HepG2 (cell line): ENCODE data around the gene BAIAP2L1. TPM values are rescaled to one million over a fixed set of nuclear protein-coding genes. Genes with fewer than 3 reads are reported as not detected.

Experiments used
- ELF1 ChIP-seq: sonication (generic); formaldehyde crosslinking; IDR thresholded peaks from 2 replicates; pipeline ENCODE4 v1.4.0; 2020; ENCODE audit warnings: missing genetic modification reagents
- IKZF5 ChIP-seq: IDR thresholded peaks from 2 replicates; pipeline ENCODE4 v1.6.1; 2018; ENCODE audit warnings: missing genetic modification reagents, mild to moderate bottlenecking, missing compliant biosample characterization
- MNT ChIP-seq: fragments of 450-650 bp; IDR thresholded peaks from 2 replicates; pipeline ENCODE4 v1.6.1; 2016
- MXD3 ChIP-seq: IDR thresholded peaks from 2 replicates; pipeline ENCODE4 v1.6.1; 2016; ENCODE audit warnings: mild to moderate bottlenecking, missing biosample characterization, missing genetic modification reagents
- NR2C2 ChIP-seq: sonication (generic); formaldehyde crosslinking; IDR thresholded peaks from 2 replicates; pipeline ENCODE4 v1.4.0; 2020; ENCODE audit warnings: missing genetic modification reagents, mild to moderate bottlenecking, moderate library complexity, borderline replicate concordance
- SIN3A ChIP-seq: IDR thresholded peaks from 2 replicates; pipeline ENCODE4 v1.6.1; 2011; ENCODE audit warnings: low read depth, mild to moderate bottlenecking, control low read depth, low read length, borderline replicate concordance
- THRA ChIP-seq: sonication (generic); formaldehyde crosslinking; IDR thresholded peaks from 2 replicates; pipeline ENCODE4 v1.4.0; 2020; ENCODE audit warnings: missing genetic modification reagents, borderline replicate concordance
- TSC22D2 ChIP-seq: sonication (generic); formaldehyde crosslinking; IDR thresholded peaks from 2 replicates; pipeline ENCODE4 v1.5.1; 2020; ENCODE audit warnings: missing genetic modification reagents, mild to moderate bottlenecking, borderline replicate concordance
- ZBTB3 ChIP-seq: sonication (generic); formaldehyde crosslinking; IDR thresholded peaks from 2 replicates; pipeline ENCODE4 v1.4.0; 2020; ENCODE audit warnings: low read depth, mild to moderate bottlenecking, moderate library complexity, missing genetic modification reagents, borderline replicate concordance
- ZNF225 ChIP-seq: sonication (generic); formaldehyde crosslinking; IDR thresholded peaks from 2 replicates; pipeline ENCODE4 v1.4.0; 2020; ENCODE audit warnings: mild to moderate bottlenecking, missing genetic modification reagents
- ZNF331 ChIP-seq: sonication (generic); formaldehyde crosslinking; IDR thresholded peaks from 2 replicates; pipeline ENCODE4 v1.4.0; 2020; ENCODE audit warnings: missing genetic modification reagents
- ZNF75D ChIP-seq: sonication (generic); formaldehyde crosslinking; IDR thresholded peaks from 2 replicates; pipeline ENCODE4 v1.8.1; 2023; ENCODE audit warnings: missing genetic modification reagents, mild to moderate bottlenecking, borderline replicate concordance
- ZNF770 ChIP-seq: sonication (generic); formaldehyde crosslinking; IDR thresholded peaks from 2 replicates; pipeline ENCODE4 v1.5.0; 2020; ENCODE audit warnings: mild to moderate bottlenecking, missing genetic modification reagents
- ZNF775 ChIP-seq: sonication (generic); formaldehyde crosslinking; IDR thresholded peaks from 2 replicates; pipeline ENCODE4 v1.4.0; 2020; ENCODE audit warnings: missing genetic modification reagents, mild to moderate bottlenecking, moderate library complexity, borderline replicate concordance
- polyA plus RNA-seq, 8 experiments: library from polyadenylated mRNA; depleted of rRNA in 3 of 8; stranded (reverse) in 7 of 8; unstranded in 1 of 8; fragments of >200 nt; fragmentation: Illumina TruSeq in 4 of 8; extraction: Trizol in 4 of 8; gene quantifications; 2 replicates each; pipeline versions ENCODE4 v1.2.1 to v1.2.3, GENCODE V29; 2011 to 2016; ENCODE audit warnings: low read depth in 4 of 8, missing spikeins in 1 of 8, mixed read lengths in 1 of 8; ENCODE audit not compliant: insufficient read depth in 1 of 8
- total RNA-seq, 5 experiments: library from RNA; depleted of rRNA; stranded (reverse); fragments of >200 nt; fragmentation: Illumina TruSeq; extraction: Trizol; gene quantifications; 2 replicates each; pipeline ENCODE4 v1.2.3, GENCODE V29; 2016; ENCODE audit warnings: low read depth in 1 of 5

BAIAP2L1 gene
- total and polyA plus RNA-seq, 2 of the 13 experiments (the other 11 are each of a cell fraction or from before 2014, with no cell fraction given), result 13.0 to 21.5 TPM

- no peak for TF ChIP-seq ZNF75D (CRISPR knock-in tag)
- peak; percentile 44; the same call in 1 of the 2 replicates for TF ChIP-seq ZNF331 (CRISPR knock-in tag)
- peak; percentile 7; the same call in 1 of the 2 replicates for TF ChIP-seq IKZF5 (CRISPR knock-in tag)
- no peak for TF ChIP-seq ZNF225 (CRISPR knock-in tag)
- TF ChIP-seq ZBTB3 (CRISPR knock-in tag), result no peak
- TF ChIP-seq MNT, result peak; percentile 12; the same call in 1 of the 2 replicates
- TF ChIP-seq ELF1 (CRISPR knock-in tag), result peak; percentile 91
- TF ChIP-seq SIN3A, result 0 out of 2 replicates have a peak, but pooled peaks have one; percentile 18
- peak; percentile 100 for TF ChIP-seq THRA
- peak; percentile 61; the same call in 1 of the 2 replicates for TF ChIP-seq TSC22D2 (CRISPR knock-in tag)
- TF ChIP-seq MXD3 (CRISPR knock-in tag), result peak; percentile 59
- TF ChIP-seq ZNF775 (CRISPR knock-in tag), result no peak
- TF ChIP-seq NR2C2 (CRISPR knock-in tag), result peak; percentile 99
- peak; percentile 59 for TF ChIP-seq ZNF770
Observed at GRCh38 chr7:98251601-98252424, 149.1 kb downstream of the BAIAP2L1 start, which contains the start of gene TECPR1 (continued).
